ENCODE measurements around the gene EBNA1BP2. TPM values are rescaled to one million over a fixed set of nuclear protein-coding genes. Genes with fewer than 3 reads are reported as not detected.

EBNA1BP2 gene
- total and polyA plus RNA-seq, 3 donors from 2014 or later, result 74.0 to 87.9 (median 81.7) TPM

GRCh38 chr1:43194509-43194908, 22.4 kb upstream of the EBNA1BP2 start:
- intact Hi-C loops (cut with DNase I; ENCODE audit: low total_unique reads), result no loop called here
- H3K4me1 ChIP-seq, result no peaks in the 10 kb centered on the region
- H3K27ac ChIP-seq, result no peak overlapping the region
- no peaks in the 10 kb centered on the region for H3K27me3 ChIP-seq
- H3K9me3 ChIP-seq, result no peaks in the 10 kb centered on the region
- H3K4me3 ChIP-seq, result no peak overlapping the region
- TF ChIP-seq POLR2A (IDR thresholded peaks at IDR 0.05), result no peak
- TF ChIP-seq CTCF (IDR thresholded peaks at IDR 0.05), result no peak
- DNase-seq, result no peak
- H3K36me3 ChIP-seq (ENCODE audit: low read depth, missing control alignments), result no peaks in the 10 kb centered on the region

DNA sequence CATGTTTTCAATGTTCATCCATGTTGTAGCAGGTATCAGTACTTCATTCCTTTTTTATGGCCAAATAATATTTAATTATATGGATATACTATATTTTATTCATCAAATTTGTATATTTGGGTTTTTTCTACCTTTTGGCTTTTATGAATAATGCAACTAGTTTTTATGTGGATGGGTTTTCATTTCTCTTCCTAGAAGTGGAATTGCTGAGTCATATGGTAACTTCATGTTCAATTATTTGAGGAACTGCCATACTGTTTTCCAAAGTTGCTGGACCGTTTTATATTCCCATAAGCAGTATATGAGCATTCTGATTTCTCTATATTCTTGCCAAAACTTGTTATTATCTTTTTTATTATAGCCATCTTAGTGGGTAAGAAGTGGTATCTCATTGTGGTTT, 16.0 kb upstream of the EBNA1BP2 start:
- H3K27me3 ChIP-seq, result no peaks in the 10 kb centered on the region
- 80 to 93% methylated on average over 1 of the region's 1 CpG for WGBS, 2 donors
- H3K4me1 ChIP-seq, result no peaks in the 10 kb centered on the region
- H3K27ac ChIP-seq, result no peak overlapping the region
- DNase-seq, result no peak
- H3K4me3 ChIP-seq, result no peak overlapping the region
- TF ChIP-seq POLR2A (IDR thresholded peaks at IDR 0.05) (no peak), CTCF (IDR thresholded peaks at IDR 0.05) (no peak)
- intact Hi-C loops (cut with DNase I; ENCODE audit: low total_unique reads), result no loop called here
- no peaks in the 10 kb centered on the region for H3K36me3 ChIP-seq (ENCODE audit: low read depth, missing control alignments)
- no peaks in the 10 kb centered on the region for H3K9me3 ChIP-seq

DNA sequence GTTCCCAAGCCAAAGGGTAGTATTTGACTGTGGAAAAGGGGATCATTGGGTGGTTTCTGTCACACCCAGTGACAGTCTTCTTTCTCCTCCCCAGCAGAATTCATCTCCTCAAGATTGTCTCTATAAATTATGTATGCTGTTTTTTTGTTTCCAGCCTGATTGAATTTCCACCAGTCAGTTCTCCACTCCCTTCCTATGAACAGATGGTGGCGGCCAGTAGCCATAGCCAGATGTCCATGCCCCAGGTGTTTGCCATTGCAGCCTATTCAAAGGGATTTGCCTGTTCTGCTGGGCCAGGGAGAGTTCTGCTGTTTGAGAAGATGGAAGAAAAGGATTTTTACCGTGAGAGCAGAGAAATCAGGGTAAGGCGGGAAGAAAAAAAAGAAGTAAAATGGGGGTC, 12.9 kb upstream of the EBNA1BP2 start:
- Histone ChIP-seq H3K4me3 (no peak overlapping the region), H3K36me3 (ENCODE audit: low read depth, missing control alignments) (no peaks in the 10 kb centered on the region), H3K9me3 (no peaks in the 10 kb centered on the region), H3K27me3 (no peaks in the 10 kb centered on the region), H3K27ac (no peak overlapping the region), H3K4me1 (no peaks in the 10 kb centered on the region)
- 91 to 97% methylated on average over 3 of the region's 3 CpGs for WGBS, 2 donors
- TF ChIP-seq POLR2A (IDR thresholded peaks at IDR 0.05), result no peak
- TF ChIP-seq CTCF (IDR thresholded peaks at IDR 0.05), result no peak
- DNase-seq, result no peak
- intact Hi-C loops (cut with DNase I; ENCODE audit: low total_unique reads), result no loop called here

DNA sequence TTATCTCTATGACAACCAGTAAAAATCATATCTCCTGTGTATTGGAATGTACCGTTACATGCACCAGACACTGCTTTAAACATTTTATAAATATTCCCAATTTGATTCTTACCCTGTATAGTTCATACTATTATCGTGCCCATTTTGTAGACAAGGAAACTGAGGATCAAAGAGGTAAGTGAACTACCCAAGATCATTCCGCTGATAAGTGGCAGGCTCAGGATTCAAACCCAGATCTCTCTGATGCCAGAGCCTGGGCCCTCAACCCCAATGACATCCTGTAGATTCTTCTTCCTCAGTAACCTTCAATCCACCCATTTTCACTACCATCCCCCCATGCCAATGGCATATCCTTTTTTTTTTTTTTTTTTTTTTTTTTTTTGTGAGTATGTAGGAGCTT, 12.3 kb upstream of the EBNA1BP2 start:
- Histone ChIP-seq H3K27ac (no peak overlapping the region), H3K27me3 (no peaks in the 10 kb centered on the region), H3K4me1 (no peaks in the 10 kb centered on the region), H3K4me3 (no peak overlapping the region), H3K9me3 (no peaks in the 10 kb centered on the region), H3K36me3 (ENCODE audit: low read depth, missing control alignments) (no peaks in the 10 kb centered on the region)
- intact Hi-C loops (cut with DNase I; ENCODE audit: low total_unique reads), result no loop called here
- WGBS, 2 donors, result 90 to 97% methylated on average over 3 of the region's 3 CpGs
- DNase-seq, result no peak
- TF ChIP-seq POLR2A (IDR thresholded peaks at IDR 0.05) (no peak), CTCF (IDR thresholded peaks at IDR 0.05) (no peak)

DNA sequence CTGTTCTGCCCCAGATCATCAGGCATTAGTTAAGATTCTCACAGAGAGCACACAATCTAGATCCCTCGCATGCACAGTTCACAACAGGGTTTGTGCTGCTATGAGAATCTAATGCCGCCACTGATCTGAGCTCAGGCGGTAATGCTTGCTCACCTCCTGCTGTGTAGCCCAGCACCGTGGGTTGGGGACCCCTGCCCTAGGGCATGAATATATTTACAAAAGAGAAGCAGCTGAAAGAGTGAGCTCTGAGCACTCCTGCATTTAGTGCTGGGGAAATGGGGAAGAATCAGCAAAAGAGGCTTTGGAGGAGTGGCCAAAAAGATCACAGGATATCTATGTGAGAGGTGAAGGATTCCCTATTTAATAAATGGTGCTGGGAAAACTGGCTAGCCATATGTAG, 5.6 kb upstream of the EBNA1BP2 start:
- TF ChIP-seq POLR2A (IDR thresholded peaks at IDR 0.05) (no peak), CTCF (IDR thresholded peaks at IDR 0.05) (no peak)

More for the DNA sequence above, 5.6 kb upstream of the EBNA1BP2 start:
- H3K27ac ChIP-seq, result no peak overlapping the region
- no peaks in the 10 kb centered on the region for H3K36me3 ChIP-seq (ENCODE audit: low read depth, missing control alignments)
- DNase-seq, result no peak
- H3K4me1 ChIP-seq, result no peaks in the 10 kb centered on the region
- H3K4me3 ChIP-seq, result no peak overlapping the region
- intact Hi-C loops (cut with DNase I; ENCODE audit: low total_unique reads), result no loop called here
- no peaks in the 10 kb centered on the region for H3K9me3 ChIP-seq
- no peaks in the 10 kb centered on the region for H3K27me3 ChIP-seq
- WGBS, 2 donors, result 70 to 74% methylated on average over 4 of the region's 4 CpGs

All from testis (tissue), 3 donors.